GM23248 (cell line): ENCODE data around the gene RAB28.

Experiments used
- EZH2 ChIP-seq: fragments of 200-600 bp; sonication (generic); IDR thresholded peaks from 2 replicates; pipeline ENCODE4 v1.6.1; 2018; ENCODE audit warnings: antibody characterized with exemption, mild to moderate bottlenecking; ENCODE audit not compliant: insufficient read depth, poor library complexity, severe bottlenecking
- EZH2phosphoT487 ChIP-seq: fragments of 200-600 bp; sonication (generic); IDR thresholded peaks from 2 replicates; pipeline ENCODE4 v1.6.1; 2018; ENCODE audit warnings: antibody characterized with exemption, moderate library complexity, mild to moderate bottlenecking, low read depth; ENCODE audit not compliant: insufficient read depth

GRCh38 chr4:13526658-13527057, 42.5 kb upstream of the RAB28 start:
- peak; percentile 7 for TF ChIP-seq EZH2
- TF ChIP-seq EZH2phosphoT487, result no peak; the same call in 1 of the 2 replicates
